ENCODE data around the gene GPD2.

DNA sequence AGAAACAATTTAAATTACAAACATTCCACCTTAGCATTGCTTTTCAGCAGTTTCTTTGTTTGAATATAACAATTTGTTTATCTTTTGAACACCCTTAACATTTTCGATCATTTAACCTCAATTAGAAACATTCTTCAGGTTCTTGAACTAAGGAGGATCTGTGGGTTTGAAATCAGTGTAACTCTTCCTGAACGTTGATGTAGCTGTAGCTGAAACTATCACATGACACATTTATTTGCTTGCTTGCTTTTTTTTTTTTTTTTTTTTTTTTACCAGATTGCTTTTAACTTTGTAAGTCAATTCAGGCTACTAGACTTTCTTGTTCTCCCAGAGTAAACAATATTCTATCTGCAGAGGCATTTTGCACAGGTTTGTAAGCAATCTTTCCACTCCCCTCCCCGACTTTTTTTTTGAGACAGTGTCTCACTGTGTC, 47.6 kb downstream of the GPD2 start:
- no peak for TF ChIP-seq FOXP1 (CRISPR knock-in tag; IDR thresholded peaks at IDR 0.05; ENCODE audit: borderline replicate concordance)
- TF ChIP-seq, protein P1, sequence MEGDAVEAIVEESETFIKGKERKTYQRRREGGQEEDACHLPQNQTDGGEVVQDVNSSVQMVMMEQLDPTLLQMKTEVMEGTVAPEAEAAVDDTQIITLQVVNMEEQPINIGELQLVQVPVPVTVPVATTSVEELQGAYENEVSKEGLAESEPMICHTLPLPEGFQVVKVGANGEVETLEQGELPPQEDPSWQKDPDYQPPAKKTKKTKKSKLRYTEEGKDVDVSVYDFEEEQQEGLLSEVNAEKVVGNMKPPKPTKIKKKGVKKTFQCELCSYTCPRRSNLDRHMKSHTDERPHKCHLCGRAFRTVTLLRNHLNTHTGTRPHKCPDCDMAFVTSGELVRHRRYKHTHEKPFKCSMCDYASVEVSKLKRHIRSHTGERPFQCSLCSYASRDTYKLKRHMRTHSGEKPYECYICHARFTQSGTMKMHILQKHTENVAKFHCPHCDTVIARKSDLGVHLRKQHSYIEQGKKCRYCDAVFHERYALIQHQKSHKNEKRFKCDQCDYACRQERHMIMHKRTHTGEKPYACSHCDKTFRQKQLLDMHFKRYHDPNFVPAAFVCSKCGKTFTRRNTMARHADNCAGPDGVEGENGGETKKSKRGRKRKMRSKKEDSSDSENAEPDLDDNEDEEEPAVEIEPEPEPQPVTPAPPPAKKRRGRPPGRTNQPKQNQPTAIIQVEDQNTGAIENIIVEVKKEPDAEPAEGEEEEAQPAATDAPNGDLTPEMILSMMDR (IDR thresholded peaks at IDR 0.05), result no peak
